Measurements from ENCODE around the gene ALDH1A3. TPM values are rescaled to one million over a fixed set of nuclear protein-coding genes. Genes with fewer than 3 reads are reported as not detected.

Gene ALDH1A3
- polyA plus RNA-seq, 2 donors: 9.3 to 32.8 TPM

DNA sequence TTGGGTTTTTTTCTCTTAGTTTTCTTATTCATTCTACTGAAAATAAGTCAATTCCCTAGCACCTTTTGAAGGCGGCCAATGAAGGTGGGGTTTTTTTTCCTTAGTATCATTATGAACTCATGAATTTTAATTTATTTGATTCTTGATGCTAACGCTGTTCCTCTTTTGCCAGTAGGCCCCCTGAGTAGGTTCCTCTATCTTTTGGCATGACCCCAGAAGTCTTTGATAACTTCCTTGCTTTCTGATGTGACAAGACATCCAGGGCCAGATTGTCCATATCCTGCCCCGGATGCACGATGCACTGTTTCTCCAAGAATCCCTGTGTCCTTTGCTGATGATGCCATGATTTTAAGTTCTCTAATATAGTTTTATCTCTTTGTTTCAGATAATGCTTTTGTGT, 60.2 kb downstream of the ALDH1A3 start:
- no peaks in the 10 kb centered on the region for H3K27me3 ChIP-seq (ENCODE audit: control insufficient read depth in 1 of 2, insufficient read depth in 2 of 2, low read length in 2 of 2)
- WGBS, 2 donors: 76 to 83% methylated on average over 4 of the region's 4 CpGs
- no peaks in the 10 kb centered on the region for H3K9me3 ChIP-seq (ENCODE audit: control insufficient read depth in 2 of 2, insufficient read depth in 1 of 2, low read depth in 1 of 2, low read length in 1 of 2)
- H3K36me3 ChIP-seq (ENCODE audit: control insufficient read depth in 2 of 2, insufficient read depth in 2 of 2, low read length in 1 of 2): peaks cover 0 to 2% of the 10 kb centered on the region in 2 donors
- H3K4me3 ChIP-seq (ENCODE audit: low read depth in 1 of 2, low read length in 2 of 2): no peak overlapping the region
- H3K4me1 ChIP-seq (ENCODE audit: control insufficient read depth in 2 of 2, insufficient read depth in 2 of 2, low read length in 1 of 2): no peaks in the 10 kb centered on the region
- H3K27ac ChIP-seq (ENCODE audit: low read depth in 2 of 2, low read length in 1 of 2): no peak overlapping the region

GRCh38 chr15:100940767-100941379, 61.2 kb downstream of the ALDH1A3 start:
- no peaks in the 10 kb centered on the region for H3K9me3 ChIP-seq (ENCODE audit: control insufficient read depth in 2 of 2, insufficient read depth in 1 of 2, low read depth in 1 of 2, low read length in 1 of 2)
- no peak overlapping the region for H3K4me3 ChIP-seq (ENCODE audit: low read depth in 1 of 2, low read length in 2 of 2)
- H3K27me3 ChIP-seq (ENCODE audit: control insufficient read depth in 1 of 2, insufficient read depth in 2 of 2, low read length in 2 of 2): no peaks in the 10 kb centered on the region
- no peak overlapping the region for H3K27ac ChIP-seq (ENCODE audit: low read depth in 2 of 2, low read length in 1 of 2)
- peaks cover 0 to 2% of the 10 kb centered on the region in 2 donors for H3K36me3 ChIP-seq (ENCODE audit: control insufficient read depth in 2 of 2, insufficient read depth in 2 of 2, low read length in 1 of 2)
- no peaks in the 10 kb centered on the region for H3K4me1 ChIP-seq (ENCODE audit: control insufficient read depth in 2 of 2, insufficient read depth in 2 of 2, low read length in 1 of 2)
- 83 to 89% methylated on average over 2 of the region's 2 CpGs for WGBS, 2 donors

- Histone ChIP-seq H3K27me3 (ENCODE audit: control insufficient read depth in 1 of 2, insufficient read depth in 2 of 2, low read length in 2 of 2) (no peaks in the 10 kb centered on the region), H3K27ac (ENCODE audit: low read depth in 2 of 2, low read length in 1 of 2) (no peak overlapping the region), H3K36me3 (ENCODE audit: control insufficient read depth in 2 of 2, insufficient read depth in 2 of 2, low read length in 1 of 2) (peaks cover 0 to 2% of the 10 kb centered on the region in 2 donors), H3K9me3 (ENCODE audit: control insufficient read depth in 2 of 2, insufficient read depth in 1 of 2, low read depth in 1 of 2, low read length in 1 of 2) (no peaks in the 10 kb centered on the region), H3K4me3 (ENCODE audit: low read depth in 1 of 2, low read length in 2 of 2) (no peak overlapping the region), H3K4me1 (ENCODE audit: control insufficient read depth in 2 of 2, insufficient read depth in 2 of 2, low read length in 1 of 2) (no peaks in the 10 kb centered on the region)
- 75 to 77% methylated on average over 10 of the region's 10 CpGs for WGBS, 2 donors
These were observed 61.9 kb downstream of the ALDH1A3 start for GRCh38 chr15:100941536-100941935.

DNA sequence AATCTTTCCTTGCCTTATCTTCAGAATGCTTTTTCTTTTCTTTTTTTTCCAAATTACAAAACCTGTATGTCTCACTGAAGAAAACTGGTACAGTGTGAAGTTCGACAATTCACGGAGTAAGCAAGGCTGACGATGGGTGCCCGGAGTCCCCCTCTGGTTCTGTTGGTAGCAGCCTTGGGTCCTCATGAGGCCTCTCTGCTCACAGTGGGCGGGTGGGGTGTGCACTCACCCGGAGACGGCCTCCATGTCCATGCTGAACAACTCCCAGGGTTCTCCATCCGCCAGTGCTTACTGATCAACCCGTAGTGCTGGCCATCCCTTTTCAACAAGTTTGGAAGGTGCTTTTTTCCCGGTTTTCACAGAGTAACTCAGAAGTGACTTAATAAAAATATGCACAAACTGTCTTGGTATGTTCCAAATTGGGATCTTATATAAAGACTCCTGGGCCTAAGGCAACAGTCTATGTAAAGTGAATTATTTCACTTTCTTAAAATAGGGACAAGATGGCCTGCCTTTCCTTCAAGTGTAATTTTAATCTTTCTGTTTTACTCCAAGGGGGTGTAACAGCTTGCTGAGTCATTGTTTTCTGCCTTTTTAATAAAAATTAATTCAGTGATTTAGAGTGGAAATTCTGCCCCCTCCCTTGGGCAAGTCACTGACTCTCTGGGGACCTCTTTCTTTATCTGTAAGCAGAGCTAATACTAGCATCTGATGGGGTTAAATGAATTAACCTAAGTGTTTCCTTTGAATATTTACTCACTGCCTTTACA, 63.2 kb downstream of the ALDH1A3 start:
- Histone ChIP-seq H3K36me3 (ENCODE audit: control insufficient read depth in 2 of 2, insufficient read depth in 2 of 2, low read length in 1 of 2) (peaks cover 0 to 2% of the 10 kb centered on the region in 2 donors), H3K27me3 (ENCODE audit: control insufficient read depth in 1 of 2, insufficient read depth in 2 of 2, low read length in 2 of 2) (no peaks in the 10 kb centered on the region), H3K9me3 (ENCODE audit: control insufficient read depth in 2 of 2, insufficient read depth in 1 of 2, low read depth in 1 of 2, low read length in 1 of 2) (no peaks in the 10 kb centered on the region), H3K27ac (ENCODE audit: low read depth in 2 of 2, low read length in 1 of 2) (no peak overlapping the region), H3K4me1 (ENCODE audit: control insufficient read depth in 2 of 2, insufficient read depth in 2 of 2, low read length in 1 of 2) (no peaks in the 10 kb centered on the region), H3K4me3 (ENCODE audit: low read depth in 1 of 2, low read length in 2 of 2) (no peak overlapping the region)
- WGBS, 2 donors: 88 to 89% methylated on average over 10 of the region's 10 CpGs

GRCh38 chr15:100944244-100944895, 64.7 kb downstream of the ALDH1A3 start:
- Histone ChIP-seq H3K27me3 (ENCODE audit: control insufficient read depth in 1 of 2, insufficient read depth in 2 of 2, low read length in 2 of 2) (no peaks in the 10 kb centered on the region), H3K27ac (ENCODE audit: low read depth in 2 of 2, low read length in 1 of 2) (no peak overlapping the region), H3K36me3 (ENCODE audit: control insufficient read depth in 2 of 2, insufficient read depth in 2 of 2, low read length in 1 of 2) (peaks cover 0 to 2% of the 10 kb centered on the region in 2 donors)

GRCh38 chr15:100944986-100945385, 65.4 kb downstream of the ALDH1A3 start:
- 82 to 86% methylated on average over 6 of the region's 6 CpGs for WGBS, 2 donors
- Histone ChIP-seq H3K27me3 (ENCODE audit: control insufficient read depth in 1 of 2, insufficient read depth in 2 of 2, low read length in 2 of 2) (no peaks in the 10 kb centered on the region), H3K4me1 (ENCODE audit: control insufficient read depth in 2 of 2, insufficient read depth in 2 of 2, low read length in 1 of 2) (no peaks in the 10 kb centered on the region), H3K4me3 (ENCODE audit: low read depth in 1 of 2, low read length in 2 of 2) (no peak overlapping the region), H3K36me3 (ENCODE audit: control insufficient read depth in 2 of 2, insufficient read depth in 2 of 2, low read length in 1 of 2) (peaks cover 0 to 2% of the 10 kb centered on the region in 2 donors), H3K27ac (ENCODE audit: low read depth in 2 of 2, low read length in 1 of 2) (no peak overlapping the region), H3K9me3 (ENCODE audit: control insufficient read depth in 2 of 2, insufficient read depth in 1 of 2, low read depth in 1 of 2, low read length in 1 of 2) (no peaks in the 10 kb centered on the region)

More at GRCh38 chr15:100944244-100944895, 64.7 kb downstream of the ALDH1A3 start:
- Histone ChIP-seq H3K4me1 (ENCODE audit: control insufficient read depth in 2 of 2, insufficient read depth in 2 of 2, low read length in 1 of 2) (no peaks in the 10 kb centered on the region), H3K4me3 (ENCODE audit: low read depth in 1 of 2, low read length in 2 of 2) (no peak overlapping the region), H3K9me3 (ENCODE audit: control insufficient read depth in 2 of 2, insufficient read depth in 1 of 2, low read depth in 1 of 2, low read length in 1 of 2) (no peaks in the 10 kb centered on the region)
- 76 to 77% methylated on average over 7 of the region's 7 CpGs for WGBS, 2 donors

DNA sequence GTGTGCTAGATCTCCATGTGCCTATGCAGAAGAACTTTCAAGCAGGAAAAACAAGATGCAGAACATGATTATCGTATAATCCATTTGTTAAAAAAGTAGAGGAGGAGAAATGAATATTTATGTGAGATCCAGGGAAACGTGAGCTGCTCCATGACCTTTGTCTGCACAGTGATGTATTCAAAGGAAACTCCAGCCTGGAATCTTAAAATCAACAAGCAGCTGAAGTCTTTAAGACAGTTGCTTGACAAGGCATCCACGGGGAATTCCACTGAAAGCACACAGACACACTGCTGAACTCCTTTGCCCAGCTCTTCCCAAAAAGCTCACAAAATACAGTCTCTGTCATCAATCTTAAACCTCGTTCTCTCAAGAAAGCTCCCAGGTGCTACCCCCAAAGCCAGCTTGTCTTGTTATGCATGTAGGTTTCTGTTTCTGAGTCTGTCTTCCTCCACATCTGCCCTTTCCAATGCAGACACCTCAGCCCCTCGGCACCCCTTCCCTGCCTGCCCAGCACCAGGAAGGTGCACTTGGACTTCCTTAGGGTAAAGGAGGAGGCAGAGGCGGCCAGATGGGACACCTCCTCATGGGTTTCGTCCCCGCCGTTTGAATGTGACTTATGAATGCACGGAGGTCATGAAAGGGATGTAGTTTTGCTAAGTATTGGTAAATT, 68.3 kb downstream of the ALDH1A3 start:
- no peaks in the 10 kb centered on the region for H3K4me1 ChIP-seq (ENCODE audit: control insufficient read depth in 2 of 2, insufficient read depth in 2 of 2, low read length in 1 of 2)
- 75 to 78% methylated on average over 10 of the region's 10 CpGs for WGBS, 2 donors
- H3K9me3 ChIP-seq (ENCODE audit: control insufficient read depth in 2 of 2, insufficient read depth in 1 of 2, low read depth in 1 of 2, low read length in 1 of 2): no peaks in the 10 kb centered on the region
- H3K36me3 ChIP-seq (ENCODE audit: control insufficient read depth in 2 of 2, insufficient read depth in 2 of 2, low read length in 1 of 2): no peaks in the 10 kb centered on the region
- no peak overlapping the region for H3K27ac ChIP-seq (ENCODE audit: low read depth in 2 of 2, low read length in 1 of 2)
- H3K4me3 ChIP-seq (ENCODE audit: low read depth in 1 of 2, low read length in 2 of 2): no peak overlapping the region
- H3K27me3 ChIP-seq (ENCODE audit: control insufficient read depth in 1 of 2, insufficient read depth in 2 of 2, low read length in 2 of 2): no peaks in the 10 kb centered on the region

DNA sequence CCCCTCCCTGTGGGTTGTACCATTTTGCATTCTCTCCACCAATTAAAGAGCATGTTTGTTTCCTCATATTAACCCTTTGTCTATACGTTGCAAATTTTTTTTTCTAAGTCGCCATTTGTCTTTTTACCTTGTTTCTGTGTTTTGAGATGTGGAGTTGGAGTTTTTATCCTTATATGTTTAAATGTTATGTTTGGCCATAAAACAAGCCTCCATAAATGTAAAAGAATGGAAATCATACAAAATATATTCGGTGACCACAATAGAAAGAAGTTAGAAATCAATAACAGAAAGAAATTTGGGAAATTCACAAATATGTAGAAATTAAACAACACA, 68.8 kb downstream of the ALDH1A3 start:
- 95% methylated on average over 3 of the region's 3 CpGs for WGBS, 2 donors
- Histone ChIP-seq H3K9me3 (ENCODE audit: control insufficient read depth in 2 of 2, insufficient read depth in 1 of 2, low read depth in 1 of 2, low read length in 1 of 2) (no peaks in the 10 kb centered on the region), H3K4me3 (ENCODE audit: low read depth in 1 of 2, low read length in 2 of 2) (no peak overlapping the region), H3K27ac (ENCODE audit: low read depth in 2 of 2, low read length in 1 of 2) (no peak overlapping the region), H3K36me3 (ENCODE audit: control insufficient read depth in 2 of 2, insufficient read depth in 2 of 2, low read length in 1 of 2) (no peaks in the 10 kb centered on the region), H3K4me1 (ENCODE audit: control insufficient read depth in 2 of 2, insufficient read depth in 2 of 2, low read length in 1 of 2) (no peaks in the 10 kb centered on the region), H3K27me3 (ENCODE audit: control insufficient read depth in 1 of 2, insufficient read depth in 2 of 2, low read length in 2 of 2) (no peaks in the 10 kb centered on the region)

DNA sequence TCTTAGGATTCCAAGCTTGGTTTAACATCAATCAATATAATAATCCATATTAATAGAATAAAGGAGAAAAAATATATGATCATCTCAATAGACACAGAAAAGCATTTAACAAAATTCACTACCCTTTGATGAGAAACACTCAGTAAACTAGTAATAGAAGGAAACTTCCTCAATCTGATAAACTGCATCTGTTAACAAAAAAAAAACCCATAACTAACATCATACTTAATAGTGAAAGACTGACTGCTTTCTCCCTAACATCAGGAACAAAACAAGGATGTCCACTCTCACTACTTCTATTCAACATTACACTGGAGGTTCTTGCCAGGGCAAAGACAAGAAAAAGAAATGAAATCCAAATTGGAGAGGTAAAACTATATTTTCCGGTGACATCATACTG, 70.1 kb downstream of the ALDH1A3 start:
- 98 to 99% methylated on average over 1 of the region's 1 CpG for WGBS, 2 donors
- no peaks in the 10 kb centered on the region for H3K36me3 ChIP-seq (ENCODE audit: control insufficient read depth in 2 of 2, insufficient read depth in 2 of 2, low read length in 1 of 2)
- H3K9me3 ChIP-seq (ENCODE audit: control insufficient read depth in 2 of 2, insufficient read depth in 1 of 2, low read depth in 1 of 2, low read length in 1 of 2): no peaks in the 10 kb centered on the region
- no peak overlapping the region for H3K4me3 ChIP-seq (ENCODE audit: low read depth in 1 of 2, low read length in 2 of 2)
- H3K27ac ChIP-seq (ENCODE audit: low read depth in 2 of 2, low read length in 1 of 2): no peak overlapping the region
- H3K27me3 ChIP-seq (ENCODE audit: control insufficient read depth in 1 of 2, insufficient read depth in 2 of 2, low read length in 2 of 2): no peaks in the 10 kb centered on the region
- no peaks in the 10 kb centered on the region for H3K4me1 ChIP-seq (ENCODE audit: control insufficient read depth in 2 of 2, insufficient read depth in 2 of 2, low read length in 1 of 2)
